Prostate gland (tissue), 2 donors: Measurements from ENCODE around the gene GLIPR2. TPM values are rescaled to one million over a fixed set of nuclear protein-coding genes. Genes with fewer than 3 reads are reported as not detected.

Experiments
- DNase-seq: peaks from one replicate; pipeline ENCODE4 v3.0.0-alpha.2; 2019; ENCODE audit warnings: low spot score
- H3K27ac ChIP-seq, 2 donors: fragments of 200-600 bp; sonication (generic); 2 replicates each; pipeline ENCODE4 v1.5.1; 2017 to 2019
- H3K27me3 ChIP-seq: fragments of 200-600 bp; sonication (generic); replicated peaks from 2 replicates; pipeline ENCODE4 v1.5.1; 2019; ENCODE audit not compliant: insufficient read depth
- H3K36me3 ChIP-seq, 2 donors: fragments of 200-600 bp; sonication (generic); 1 replicate in 1 of 2; 2 replicates in 1 of 2; pipeline versions ENCODE4 v1.5.1 to v1.8.1; 2017 to 2019
- H3K4me1 ChIP-seq: fragments of 200-600 bp; sonication (generic); replicated peaks from 2 replicates; pipeline ENCODE4 v1.5.1; 2019
- H3K4me3 ChIP-seq, 2 donors: fragments of 200-600 bp; sonication (generic); 2 replicates each; pipeline ENCODE4 v1.5.1; 2017 to 2019
- H3K9me3 ChIP-seq: fragments of 200-600 bp; sonication (generic); 2 replicates; pipeline ENCODE4 v1.5.1; 2017
- CTCF ChIP-seq, 4 experiments: fragments of 200-600 bp in 2 of 4; fragments of 450-650 bp in 2 of 4; sonication (generic) in 2 of 4; IDR thresholded peaks; 1 replicate in 3 of 4; 2 replicates in 1 of 4; pipeline ENCODE4 v1.5.1; 2016 to 2019; ENCODE audit warnings: antibody characterized with exemption in 4 of 4, mild to moderate bottlenecking in 2 of 4, moderate library complexity in 2 of 4
- POLR2A ChIP-seq: fragments of 450-650 bp; IDR thresholded peaks from one replicate; pipeline ENCODE4 v1.6.1; 2016; ENCODE audit warnings: antibody characterized with exemption, mild to moderate bottlenecking
- POLR2AphosphoS5 ChIP-seq: sonication (generic); formaldehyde crosslinking; IDR thresholded peaks from one replicate; pipeline ENCODE4 v1.6.1; 2017; ENCODE audit warnings: antibody characterized with exemption
- WGBS: methylation state at CpG from one replicate; pipeline ENCODE4 v1.1.5; 2018; 5-methylcytosine and 5-hydroxymethylcytosine counted together
- intact Hi-C: fragments of 100-400 bp; cut with DNase I; formaldehyde crosslinking; loops from one replicate; pipeline ENCODE4 v1.14.2; 2022
- total RNA-seq, 2 donors: library from RNA; depleted of rRNA; stranded (reverse); fragments of >200 nt; gene quantifications; one replicate each; pipeline ENCODE4 v1.1.0, GENCODE V29; 2016

Gene GLIPR2
- total RNA-seq, 2 donors from 2014 or later = 21.6 to 36.5 TPM

GRCh38 chr9:36165826-36166167, 29.3 kb downstream of the GLIPR2 start:
- H3K9me3 ChIP-seq = no peaks in the 10 kb centered on the region
- peak overlapping the region; percentile 61 to 68 for H3K27ac ChIP-seq
- peak overlapping the region; percentile 34 to 40 for H3K4me3 ChIP-seq
- no peak for DNase-seq
- intact Hi-C loops = loop anchor here (2.0 to 10.0 kb wide), 3 partner anchors 29 to 221 kb away; partner anchors contain the start of gene GLIPR2
- H3K27me3 ChIP-seq = no peaks in the 10 kb centered on the region
- 35% methylated on average over 12 of the region's 12 CpGs for WGBS
- no peak for TF ChIP-seq CTCF (IDR thresholded peaks at IDR 0.05)
- no peak for TF ChIP-seq POLR2AphosphoS5
- TF ChIP-seq POLR2A = no peak
- peaks cover 3% of the 10 kb centered on the region for H3K4me1 ChIP-seq
- H3K36me3 ChIP-seq = no peaks in the 10 kb centered on the region

GRCh38 chr9:36166168-36166927, 29.8 kb downstream of the GLIPR2 start:
- Histone ChIP-seq H3K36me3 (no peaks in the 10 kb centered on the region), H3K9me3 (no peaks in the 10 kb centered on the region), H3K4me1 (peaks cover 3% of the 10 kb centered on the region), H3K4me3 (peak overlapping the region; percentile 34 to 40), H3K27me3 (no peaks in the 10 kb centered on the region), H3K27ac (peak overlapping the region; percentile 61 to 68)
- intact Hi-C loops = loop anchor here (2.0 to 10.0 kb wide), 3 partner anchors 30 to 222 kb away; partner anchors contain the start of gene GLIPR2
- peak; percentile 76 for DNase-seq
- 6% methylated on average over 56 of the region's 58 CpGs for WGBS
- TF ChIP-seq POLR2A (no peak), POLR2AphosphoS5 (peak; percentile 58), CTCF (IDR thresholded peaks at IDR 0.05) (peak; percentile 89 to 94 (median 93))

GRCh38 chr9:36169166-36169565, 32.6 kb downstream of the GLIPR2 start, which contains the start of gene CCIN:
Gene CCIN (plus strand): TSS chr9:36169388. CDS start chr9:36169503, 115 bp downstream.
- H3K36me3 ChIP-seq = no peaks in the 10 kb centered on the region
- no peak within 1 kb of the TSS for H3K27ac ChIP-seq
- no peak within 1 kb of the TSS for H3K4me3 ChIP-seq
- 92% methylated on average over 6 of the region's 6 CpGs for WGBS
- peaks cover 3% of the 10 kb centered on the region for H3K4me1 ChIP-seq
- DNase-seq = no peak
- TF ChIP-seq CTCF (IDR thresholded peaks at IDR 0.05) (no peak), POLR2A (no peak), POLR2AphosphoS5 (no peak)
- intact Hi-C loops = loop anchor here (10.0 kb wide), 1 partner anchor 224 kb away; no protein-coding TSS in a partner anchor
- H3K9me3 ChIP-seq = no peaks in the 10 kb centered on the region
- no peaks in the 10 kb centered on the region for H3K27me3 ChIP-seq

GRCh38 chr9:36169708-36170107, 33.2 kb downstream of the GLIPR2 start:
- Histone ChIP-seq H3K27ac (no peak overlapping the region), H3K27me3 (no peaks in the 10 kb centered on the region), H3K9me3 (no peaks in the 10 kb centered on the region), H3K4me1 (peaks cover 3% of the 10 kb centered on the region), H3K4me3 (no peak overlapping the region), H3K36me3 (no peaks in the 10 kb centered on the region)
- WGBS = 94% methylated on average over 17 of the region's 17 CpGs
- intact Hi-C loops = loop anchor here (10.0 kb wide), 1 partner anchor 225 kb away; no protein-coding TSS in a partner anchor
- TF ChIP-seq POLR2A (no peak), CTCF (IDR thresholded peaks at IDR 0.05) (no peak), POLR2AphosphoS5 (no peak)
- DNase-seq = no peak

GRCh38 chr9:36170531-36170930, 34.0 kb downstream of the GLIPR2 start:
- Histone ChIP-seq H3K9me3 (no peaks in the 10 kb centered on the region), H3K4me3 (no peak overlapping the region), H3K27me3 (no peaks in the 10 kb centered on the region), H3K36me3 (no peaks in the 10 kb centered on the region), H3K4me1 (peaks cover 3% of the 10 kb centered on the region), H3K27ac (no peak overlapping the region)
- TF ChIP-seq POLR2AphosphoS5 (no peak), CTCF (IDR thresholded peaks at IDR 0.05) (no peak)
- 94% methylated on average over 13 of the region's 13 CpGs for WGBS
- no peak for DNase-seq
- intact Hi-C loops = no loop called here
